Measurements from ENCODE around the gene MAPRE3.

DNA sequence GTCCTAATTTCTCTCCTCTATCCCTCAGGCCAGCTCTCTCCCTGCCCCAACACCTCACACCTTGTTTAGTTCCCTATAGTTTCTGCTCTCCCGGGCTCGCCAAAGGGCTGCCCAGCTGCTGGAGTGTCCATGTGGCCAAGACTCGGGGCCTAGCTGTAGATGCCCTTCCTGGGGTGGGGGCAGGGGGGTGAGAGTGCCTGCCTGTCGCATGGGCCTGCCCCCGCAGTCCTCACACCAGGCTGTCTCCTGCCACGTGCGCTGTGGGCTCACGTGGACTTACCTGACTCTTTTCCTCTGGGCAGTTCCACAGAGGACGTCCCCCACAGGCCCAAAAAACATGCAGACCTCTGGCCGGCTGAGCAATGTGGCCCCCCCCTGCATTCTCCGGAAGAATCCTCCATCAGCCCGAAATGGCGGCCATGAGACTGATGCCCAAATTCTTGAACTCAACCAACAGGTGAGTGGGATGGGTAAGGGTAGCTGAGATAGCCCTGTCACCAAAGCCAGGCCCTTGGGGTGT lies 54.9 kb downstream of the MAPRE3 start:
- TF ChIP-seq POLR2AphosphoS5 (IDR thresholded peaks at IDR 0.05) (no peak), POLR2A (IDR thresholded peaks at IDR 0.05) (no peak)
- TF ChIP-seq, protein P1, sequence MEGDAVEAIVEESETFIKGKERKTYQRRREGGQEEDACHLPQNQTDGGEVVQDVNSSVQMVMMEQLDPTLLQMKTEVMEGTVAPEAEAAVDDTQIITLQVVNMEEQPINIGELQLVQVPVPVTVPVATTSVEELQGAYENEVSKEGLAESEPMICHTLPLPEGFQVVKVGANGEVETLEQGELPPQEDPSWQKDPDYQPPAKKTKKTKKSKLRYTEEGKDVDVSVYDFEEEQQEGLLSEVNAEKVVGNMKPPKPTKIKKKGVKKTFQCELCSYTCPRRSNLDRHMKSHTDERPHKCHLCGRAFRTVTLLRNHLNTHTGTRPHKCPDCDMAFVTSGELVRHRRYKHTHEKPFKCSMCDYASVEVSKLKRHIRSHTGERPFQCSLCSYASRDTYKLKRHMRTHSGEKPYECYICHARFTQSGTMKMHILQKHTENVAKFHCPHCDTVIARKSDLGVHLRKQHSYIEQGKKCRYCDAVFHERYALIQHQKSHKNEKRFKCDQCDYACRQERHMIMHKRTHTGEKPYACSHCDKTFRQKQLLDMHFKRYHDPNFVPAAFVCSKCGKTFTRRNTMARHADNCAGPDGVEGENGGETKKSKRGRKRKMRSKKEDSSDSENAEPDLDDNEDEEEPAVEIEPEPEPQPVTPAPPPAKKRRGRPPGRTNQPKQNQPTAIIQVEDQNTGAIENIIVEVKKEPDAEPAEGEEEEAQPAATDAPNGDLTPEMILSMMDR (IDR thresholded peaks at IDR 0.05) = no peak
